Inflammatory macrophage (primary cell): ENCODE results near the gene IPO5.
"Not testable (repeated sequence)": the region's sequence is repeated elsewhere in the genome, so short reads cannot be mapped to it uniquely, and the experiment has no call there.

ENCODE experiments used
- DNase-seq, 2 donors: peaks; one replicate each; pipeline ENCODE4 v3.0.0-alpha.2; 2020 to 2022
- total RNA-seq, 18 experiments: gene quantifications; one replicate each; lab custom pipeline; 2026; ENCODE audit warnings: mixed read lengths in 6 of 18, inconsistent platforms in 2 of 18; lab: John Stamatoyannopoulos, UW

The IPO5 gene
- total RNA-seq: 52.5 to 132 (median 86.5) reads per million in 18 experiments

DNA sequence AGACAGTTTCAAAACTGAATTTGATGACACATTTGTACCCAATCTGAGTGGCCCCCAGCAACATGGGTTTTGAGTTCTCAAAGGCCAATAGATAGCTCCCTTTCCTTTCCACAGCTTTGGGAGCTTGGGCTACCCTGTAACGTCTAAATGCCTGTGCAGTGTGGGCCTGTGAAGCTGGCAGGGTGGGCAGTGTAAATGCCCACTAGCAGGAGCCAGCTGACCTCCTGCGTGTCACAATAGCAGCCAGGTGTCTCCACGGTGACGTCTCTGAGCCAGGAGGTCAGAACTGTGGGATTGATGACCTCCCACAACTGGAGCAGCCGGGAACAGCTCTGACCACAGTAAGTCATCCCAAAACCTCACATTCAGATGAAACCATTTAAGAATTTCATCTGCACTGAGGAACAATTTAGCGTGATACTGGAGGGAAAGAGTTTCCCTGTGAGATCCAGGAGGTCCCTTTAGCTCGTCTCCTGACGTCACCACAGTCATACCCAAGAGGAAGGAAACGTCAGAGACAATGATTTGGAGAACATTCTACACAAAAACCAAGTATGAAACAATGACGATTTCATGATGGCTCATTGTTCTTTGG, at the start of gene IPO5:
IPO5 (plus strand) TSS at position 300 of the 595 bp plus-strand sequence. CDS start 23,022 bp downstream, outside the sequence.
- no peak for DNase-seq

DNA sequence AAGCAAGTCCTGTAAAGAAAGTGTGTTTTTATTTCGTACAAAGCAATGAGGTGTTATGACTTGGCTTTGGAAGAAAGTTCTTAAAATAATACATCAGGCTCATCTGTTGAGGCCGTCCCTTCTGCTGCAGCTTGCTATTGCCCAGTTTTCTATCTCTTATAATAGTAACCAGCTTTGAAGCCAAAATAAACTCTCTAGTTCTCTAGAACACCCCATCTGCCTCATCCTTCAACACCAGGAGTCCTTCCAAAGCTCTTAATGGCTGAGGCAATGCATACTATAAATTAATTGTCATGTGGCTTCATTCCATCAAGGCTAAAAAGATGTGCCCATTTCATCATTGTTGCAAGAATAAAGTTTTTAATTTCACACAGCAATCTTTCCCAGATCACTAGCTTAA, 49.4 kb upstream of the IPO5 start:
- DNase-seq: no peak

DNA sequence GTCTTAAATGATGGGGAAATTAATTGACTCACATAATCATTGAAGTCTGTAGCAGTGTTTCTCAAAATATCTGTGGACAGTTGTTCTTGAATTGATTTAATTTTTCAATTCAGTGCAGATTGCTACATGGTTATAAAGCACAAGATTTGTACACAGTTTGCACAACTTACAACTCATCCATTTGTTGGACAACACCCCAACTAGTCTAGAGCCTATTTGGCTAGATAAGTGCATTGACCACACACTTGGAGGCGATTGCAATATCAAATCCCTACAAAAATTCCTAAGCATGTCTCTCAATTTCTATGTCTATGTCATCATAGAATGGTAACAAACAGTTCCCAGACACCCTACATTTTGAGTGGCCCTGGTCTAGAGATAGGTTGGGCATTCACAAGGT, 48.0 kb upstream of the IPO5 start:
- DNase-seq: no peak

DNA sequence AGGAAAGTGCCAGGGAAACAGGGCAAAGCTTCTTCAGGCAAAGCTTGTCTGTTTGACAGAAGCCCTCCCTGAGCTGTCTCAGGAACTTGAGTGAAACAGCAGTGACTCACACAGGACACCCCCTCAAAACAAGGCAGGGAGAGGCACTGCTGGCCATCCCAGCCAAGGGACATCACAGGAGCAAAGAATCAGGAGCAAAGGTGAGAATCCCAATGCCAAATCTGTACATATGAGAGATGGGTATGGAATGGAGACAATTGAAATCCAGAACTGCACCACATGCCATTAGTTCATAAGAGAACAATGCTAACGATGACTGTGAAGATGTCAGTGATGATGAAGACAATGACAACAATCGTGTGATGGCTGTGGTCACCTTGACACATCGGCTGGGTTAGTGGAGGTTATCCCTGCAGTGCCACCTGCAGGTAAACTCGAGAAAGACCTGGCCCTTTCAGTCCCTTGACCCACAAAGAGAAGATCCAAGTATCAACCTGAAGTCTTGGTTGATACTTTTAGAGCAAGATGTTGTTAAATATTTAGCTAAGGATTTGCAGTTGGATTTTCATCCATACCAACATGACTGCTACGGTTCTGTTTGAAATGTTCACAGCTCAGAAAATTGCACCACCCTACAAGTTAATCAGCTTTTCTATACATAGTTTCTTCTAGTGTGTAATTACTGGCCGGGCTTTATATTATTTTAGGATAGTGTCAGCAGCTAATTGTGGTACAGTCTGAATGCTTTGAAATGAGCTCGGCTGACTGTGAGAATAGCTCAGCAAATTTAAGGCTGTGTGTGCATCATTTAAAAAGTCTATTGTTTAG, 42.0 kb upstream of the IPO5 start:
- DNase-seq: no peak

DNA sequence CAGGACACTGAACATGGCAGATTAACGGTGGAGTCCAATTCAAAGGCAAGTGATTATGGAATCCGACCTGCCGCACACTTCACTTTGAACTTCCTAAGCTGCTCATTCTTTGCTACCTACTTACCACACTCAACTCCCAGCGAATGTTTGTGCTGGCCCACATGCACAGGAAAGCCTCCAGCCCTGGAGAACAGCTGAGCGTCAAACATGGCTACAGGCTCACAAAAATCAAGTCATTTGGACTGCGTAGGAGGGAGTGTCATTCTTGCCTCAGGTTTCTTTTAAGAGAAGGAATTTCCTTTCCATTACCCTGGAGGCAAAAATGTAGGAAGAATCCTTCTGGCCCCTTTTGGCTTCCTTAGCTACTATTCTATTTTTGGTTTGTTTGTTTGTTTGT, 41.3 kb upstream of the IPO5 start:
- DNase-seq: no peak

DNA sequence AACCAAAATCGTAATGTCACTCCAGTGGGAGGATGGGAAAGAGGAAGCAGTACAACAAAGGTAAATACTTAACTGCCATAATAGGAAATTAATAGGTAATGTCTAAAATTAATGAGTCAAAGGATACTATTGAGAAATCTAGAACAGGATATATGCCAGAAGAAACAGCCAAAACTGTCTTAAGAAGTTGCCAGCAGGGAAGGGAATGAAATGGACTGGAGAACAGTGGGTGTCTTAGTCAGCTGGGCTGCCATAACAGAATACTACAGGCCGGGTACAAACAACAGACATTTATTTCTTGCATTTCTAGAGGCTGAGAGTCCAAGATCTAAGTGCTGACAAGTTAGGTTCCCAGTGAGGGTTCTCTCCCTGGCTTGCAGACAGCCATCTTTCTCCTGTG, 40.3 kb upstream of the IPO5 start:
- DNase-seq: no peak

DNA sequence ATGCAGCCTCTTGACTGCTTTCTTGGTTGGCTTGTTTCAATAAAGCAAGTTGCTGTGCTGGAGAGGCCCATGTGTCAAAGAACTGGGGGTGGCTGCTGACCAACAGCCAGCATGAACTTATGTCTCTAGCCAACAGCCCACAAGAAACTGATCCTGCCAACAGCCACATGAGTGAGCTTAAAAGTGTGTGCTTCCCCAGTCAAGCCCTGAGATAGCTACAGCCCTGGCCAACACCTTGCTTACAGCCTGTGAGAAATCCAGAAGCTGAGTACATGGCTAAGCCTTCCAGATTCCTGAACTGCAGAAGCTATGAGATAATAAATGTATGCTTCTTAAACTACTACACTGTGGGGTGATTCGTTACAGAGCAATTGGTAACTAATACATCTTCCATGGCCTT, 38.9 kb upstream of the IPO5 start:
- DNase-seq: no peak

DNA sequence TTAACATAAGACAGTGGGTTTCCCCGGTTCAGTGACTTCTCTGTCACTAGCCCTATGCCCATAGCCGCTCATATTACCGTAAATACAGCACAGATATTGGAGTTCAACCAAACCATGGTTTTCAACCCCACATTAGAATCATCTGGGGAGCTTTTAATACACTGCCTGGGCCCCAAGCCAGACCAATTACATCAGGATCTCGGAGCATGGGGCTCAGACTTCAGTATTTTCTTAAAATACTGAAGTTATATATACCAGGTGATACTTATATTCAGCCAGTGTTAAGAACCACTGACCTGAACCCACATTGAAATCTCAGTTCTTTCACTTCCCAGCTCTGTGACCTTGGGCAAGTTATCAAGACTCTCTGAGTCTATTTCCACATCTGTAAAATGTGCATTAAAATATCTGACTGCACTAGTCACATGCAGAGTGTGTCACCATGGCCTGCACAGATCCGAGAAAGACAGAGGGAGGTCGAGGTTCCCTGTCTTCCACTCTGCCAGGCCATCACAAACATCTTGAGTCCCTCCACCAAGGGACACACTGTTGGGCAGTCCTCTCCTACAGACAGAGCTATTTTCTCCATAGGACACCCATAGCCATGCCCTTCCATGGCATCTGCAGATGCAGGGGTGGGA, 32.2 kb upstream of the IPO5 start:
- DNase-seq: no peak

DNA sequence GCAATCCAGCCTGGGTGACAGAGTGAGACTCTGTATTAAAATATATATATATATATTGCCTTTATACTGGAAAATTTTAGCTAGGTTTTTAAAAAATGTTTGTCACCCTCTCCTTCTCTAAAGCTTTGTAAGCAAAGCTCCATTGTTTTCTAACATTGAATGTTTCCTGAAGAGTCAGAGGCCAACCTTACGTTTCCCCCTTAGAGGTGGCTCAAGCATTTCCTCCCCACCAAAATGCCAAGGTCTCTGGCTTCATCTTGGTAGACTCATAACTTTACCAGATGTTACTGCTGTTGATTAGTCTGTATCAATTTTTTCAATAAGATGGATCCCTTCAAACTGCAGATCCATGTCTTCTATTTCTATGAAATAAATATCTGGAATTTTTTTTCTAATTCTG, 25.2 kb upstream of the IPO5 start:
- no peak for DNase-seq

DNA sequence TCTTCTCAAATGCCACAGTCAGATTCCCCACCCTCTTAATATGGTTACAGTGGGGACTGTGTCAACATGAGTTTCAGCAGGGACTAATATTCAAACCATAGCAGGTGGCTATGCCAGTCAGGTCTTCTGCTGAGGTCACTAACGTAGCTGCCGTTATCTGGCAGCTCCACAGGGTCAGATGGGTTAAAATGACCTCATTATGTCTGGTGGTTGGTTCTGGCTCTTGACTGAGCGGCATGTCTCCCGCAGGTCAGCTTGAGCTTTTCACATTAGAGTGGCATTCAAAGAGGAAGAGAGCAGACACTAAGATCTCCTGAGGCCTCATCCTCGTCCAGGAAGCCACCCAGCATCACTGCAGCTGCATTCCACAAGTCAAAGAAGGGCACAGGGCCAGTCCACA, 21.4 kb upstream of the IPO5 start:
- no peak for DNase-seq

DNA sequence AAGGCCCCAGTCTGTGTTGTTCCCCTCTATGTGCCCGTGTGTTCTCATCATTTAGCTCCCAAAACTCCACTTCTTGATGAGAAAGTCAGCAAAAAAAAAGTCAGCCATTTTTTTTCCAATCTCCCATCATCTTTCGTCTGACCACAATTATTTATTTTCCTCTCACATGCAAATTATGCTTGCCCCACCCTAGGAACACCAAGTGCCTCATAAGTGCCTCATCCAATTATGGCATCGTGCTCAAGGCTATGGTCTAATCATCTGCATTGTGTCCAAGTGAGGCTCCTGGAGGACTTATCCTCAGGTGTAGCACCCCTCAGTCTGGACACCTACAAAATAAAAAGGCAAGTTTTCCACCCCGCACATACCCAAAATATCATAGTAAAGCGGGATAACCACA, 20.8 kb upstream of the IPO5 start:
- no peak for DNase-seq

DNA sequence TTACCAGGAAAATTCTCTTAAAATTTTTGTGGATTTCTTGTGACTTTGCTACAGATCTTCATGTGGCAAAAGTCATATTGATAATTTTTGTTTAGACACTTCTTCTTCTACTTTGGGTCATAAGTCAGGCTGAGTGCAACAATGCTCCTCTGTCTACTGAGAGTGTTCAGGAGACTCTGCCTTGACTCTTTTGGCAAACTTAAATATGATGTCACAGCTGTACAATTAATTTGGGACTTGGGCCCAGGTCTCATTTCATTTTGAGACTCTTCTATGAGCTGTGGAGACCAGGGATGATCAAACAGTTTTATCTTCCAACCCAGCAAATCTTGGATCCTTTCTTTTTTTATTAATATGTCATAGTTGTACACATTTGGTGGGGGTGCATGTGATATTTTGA, 19.7 kb upstream of the IPO5 start:
- DNase-seq: no peak

DNA sequence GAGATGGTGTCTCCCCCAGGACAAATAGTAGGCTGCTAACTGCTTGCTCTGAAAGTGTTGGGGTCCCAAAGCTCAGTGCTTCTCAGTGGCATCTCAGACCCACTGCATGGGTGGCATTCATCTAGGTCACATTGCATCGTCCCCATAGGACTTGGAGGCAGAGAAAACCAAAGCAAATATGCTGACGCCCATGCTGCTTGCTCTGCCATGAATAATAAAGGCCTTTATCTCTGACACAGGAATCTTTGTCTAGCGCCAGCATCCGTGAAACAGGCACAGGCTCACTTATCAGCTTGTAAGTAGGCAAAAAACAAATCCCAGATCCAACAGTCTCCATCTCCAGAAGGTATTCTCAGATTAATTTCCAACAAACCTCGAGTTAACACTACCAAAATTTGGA, 18.9 kb upstream of the IPO5 start:
- no peak for DNase-seq

DNA sequence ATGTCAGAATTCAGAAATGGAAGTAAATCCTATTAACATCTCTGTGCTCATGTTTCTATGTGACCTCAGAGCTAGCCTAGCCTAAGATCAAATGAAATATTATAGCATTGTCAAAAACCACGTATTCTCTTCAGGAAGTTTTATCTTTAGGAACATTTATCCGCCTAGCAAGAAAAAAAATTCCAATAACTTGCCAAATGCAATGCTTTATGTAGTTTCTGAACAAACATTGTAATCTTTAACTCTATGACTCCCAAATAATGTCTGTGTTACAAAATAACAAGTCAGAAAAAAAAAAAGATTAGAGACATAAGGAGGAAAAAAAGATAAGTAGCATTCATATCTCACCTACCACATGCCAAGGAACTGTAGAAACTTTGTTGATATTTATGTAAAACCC, 18.4 kb upstream of the IPO5 start:
- no peak for DNase-seq

DNA sequence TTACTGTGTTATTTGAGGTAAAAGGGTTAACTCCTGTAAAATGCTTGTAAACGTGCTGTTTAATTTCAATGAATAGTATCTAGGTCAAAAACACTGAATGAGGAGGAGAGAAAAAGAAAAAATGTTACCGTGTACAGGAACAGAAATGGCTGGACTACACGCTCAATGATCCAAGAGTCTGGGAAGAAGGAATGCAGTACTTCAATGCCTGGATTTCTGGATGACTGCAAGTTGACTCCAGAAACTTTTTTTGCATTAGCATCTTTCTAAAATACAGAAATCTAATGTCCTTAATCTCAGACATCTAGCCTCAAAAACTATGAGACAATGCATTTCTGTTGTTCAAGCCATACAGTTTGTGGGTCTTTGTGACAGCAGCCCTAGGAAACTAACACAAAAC, 17.4 kb upstream of the IPO5 start:
- no peak for DNase-seq

DNA sequence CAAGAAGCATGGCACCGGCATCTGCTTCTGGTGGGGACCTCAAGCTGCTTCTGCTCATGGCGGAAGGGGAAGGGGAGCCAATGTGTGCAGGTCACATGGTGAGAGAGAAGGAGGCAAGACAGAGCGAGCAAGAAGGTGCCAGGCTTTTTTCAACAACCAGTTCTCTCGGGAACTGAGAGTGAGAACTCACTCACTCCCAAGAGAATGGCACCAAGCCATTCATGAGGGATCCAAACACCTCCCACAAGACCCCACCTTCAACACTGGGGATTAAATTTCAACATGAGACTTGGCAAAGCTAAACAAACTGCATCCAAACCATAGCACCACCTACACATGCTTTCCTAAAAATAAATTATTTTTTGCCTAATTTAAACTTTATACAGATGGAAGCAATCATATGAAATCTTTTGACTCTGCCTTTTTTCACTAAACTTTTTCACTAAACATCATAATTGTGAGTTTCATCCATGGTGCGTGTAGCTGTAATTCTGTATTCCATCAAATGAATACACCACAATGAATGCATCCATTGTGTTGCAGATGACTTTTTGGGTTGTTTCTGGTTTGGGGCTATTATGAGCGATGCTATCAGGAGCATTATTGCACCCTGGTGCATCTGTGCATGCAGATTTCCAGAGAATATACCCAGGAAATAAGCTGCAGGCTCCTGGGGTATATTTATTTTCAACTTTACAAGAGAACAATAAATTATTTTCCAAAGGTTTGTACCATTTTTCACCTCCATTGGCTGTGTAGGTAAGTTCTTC, 14.6 kb upstream of the IPO5 start:
- DNase-seq: no peak

DNA sequence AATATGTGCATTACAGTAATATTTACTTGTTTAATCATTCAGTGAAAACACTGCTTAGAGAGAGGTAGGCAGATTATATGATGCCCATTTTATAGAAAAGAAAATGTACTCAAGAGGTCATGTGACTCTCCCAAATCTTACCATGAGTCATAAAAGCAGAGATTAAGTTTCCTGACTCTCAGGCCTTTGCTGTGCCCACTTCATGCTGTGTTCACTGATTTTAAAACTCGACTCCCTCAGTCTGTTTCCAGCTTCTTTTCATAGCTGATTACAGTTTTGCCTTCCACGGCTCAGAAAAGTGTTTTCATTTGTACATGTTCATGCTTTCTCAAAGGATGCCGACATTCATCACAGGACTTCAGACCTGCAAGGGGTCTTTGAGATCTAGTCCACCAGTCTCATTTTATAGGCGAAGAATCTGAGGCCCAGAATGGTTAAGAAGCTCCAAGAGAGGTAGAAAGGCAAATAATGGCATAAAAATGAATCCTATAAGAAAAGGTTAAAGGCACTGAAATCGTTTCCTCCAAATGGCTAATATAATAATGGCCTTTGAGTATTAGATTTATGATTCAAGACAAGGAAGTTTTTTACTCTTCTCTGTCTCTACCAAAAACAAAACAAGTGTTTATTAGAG, 9.0 kb upstream of the IPO5 start:
- no peak for DNase-seq

DNA sequence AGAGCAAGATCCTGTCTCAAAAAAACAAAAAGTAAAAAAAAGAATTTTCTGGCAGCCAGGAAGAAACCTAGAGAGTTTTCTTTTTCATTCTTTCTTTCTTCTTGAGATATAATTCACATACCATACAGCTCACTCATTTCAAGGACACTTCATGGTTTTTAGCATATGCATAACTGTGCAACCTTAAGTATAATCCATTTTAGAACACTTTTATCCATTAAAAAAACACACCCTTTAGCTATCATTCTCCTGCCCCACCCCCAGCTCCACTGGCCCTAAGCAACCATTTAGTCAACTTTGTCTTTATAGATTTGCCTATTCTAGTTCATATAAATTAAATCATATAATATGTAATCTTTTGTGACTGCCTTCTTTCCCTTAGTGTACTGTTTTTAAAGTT, 8.1 kb upstream of the IPO5 start:
- DNase-seq: no peak

DNA sequence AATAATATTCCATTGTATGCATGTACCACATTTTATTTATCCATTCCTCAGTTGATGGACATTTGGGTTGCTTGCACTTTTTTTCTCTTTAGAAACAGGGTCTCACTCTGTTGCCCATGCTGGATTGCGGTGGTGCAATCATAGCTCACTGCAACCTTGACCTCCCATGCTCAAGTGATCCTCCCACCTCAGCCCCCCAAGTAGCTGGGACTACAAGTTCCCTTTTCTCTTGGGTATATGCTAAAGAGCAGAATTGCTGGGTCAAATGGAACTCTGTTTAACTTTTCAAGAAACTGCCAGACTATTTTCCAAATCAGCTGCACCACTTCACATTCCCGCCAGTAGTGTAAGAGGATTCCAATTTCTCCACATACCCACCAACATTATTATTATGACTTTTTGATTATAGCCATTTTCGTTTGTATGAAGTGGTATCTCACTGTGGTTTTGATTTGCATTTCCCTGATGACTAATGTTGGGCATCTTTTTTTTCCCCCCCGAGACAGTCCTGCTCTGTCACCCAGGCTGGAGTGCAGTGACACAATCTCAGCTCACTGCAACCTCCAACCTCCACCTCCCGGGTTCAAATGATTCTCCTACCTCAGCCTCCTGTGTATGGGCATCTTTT, 7.6 kb upstream of the IPO5 start:
- no peak for DNase-seq

DNA sequence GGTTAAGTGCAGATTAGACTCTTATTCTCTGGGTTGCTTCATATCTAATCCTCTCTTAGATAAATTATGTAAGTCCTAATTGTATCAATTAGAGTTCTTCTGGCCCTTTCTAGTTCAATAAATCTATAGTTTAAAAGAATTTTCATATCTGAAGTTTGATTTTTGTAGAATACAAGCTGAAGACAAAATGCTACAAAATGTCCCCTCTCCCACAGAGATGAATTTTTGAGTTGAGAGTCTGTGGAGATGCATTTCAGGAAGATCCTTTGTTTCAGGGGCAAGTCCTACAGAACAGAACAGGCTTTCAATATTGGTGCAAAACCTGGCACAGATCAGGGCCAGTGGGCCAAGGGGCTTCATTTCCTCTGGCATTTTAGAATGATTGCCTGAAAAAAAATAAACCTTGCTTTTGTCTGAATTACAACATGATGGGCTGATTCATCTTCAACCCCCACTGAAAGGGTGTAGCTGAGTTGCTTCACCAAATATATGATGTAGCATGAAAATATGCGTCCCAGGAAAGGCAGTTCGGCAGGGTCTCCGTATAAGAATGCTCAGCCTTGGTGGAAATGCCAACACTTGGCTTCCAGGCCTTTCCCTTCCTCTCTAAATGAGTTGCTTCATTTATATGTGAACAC, 6.4 kb upstream of the IPO5 start:
- no peak for DNase-seq

DNA sequence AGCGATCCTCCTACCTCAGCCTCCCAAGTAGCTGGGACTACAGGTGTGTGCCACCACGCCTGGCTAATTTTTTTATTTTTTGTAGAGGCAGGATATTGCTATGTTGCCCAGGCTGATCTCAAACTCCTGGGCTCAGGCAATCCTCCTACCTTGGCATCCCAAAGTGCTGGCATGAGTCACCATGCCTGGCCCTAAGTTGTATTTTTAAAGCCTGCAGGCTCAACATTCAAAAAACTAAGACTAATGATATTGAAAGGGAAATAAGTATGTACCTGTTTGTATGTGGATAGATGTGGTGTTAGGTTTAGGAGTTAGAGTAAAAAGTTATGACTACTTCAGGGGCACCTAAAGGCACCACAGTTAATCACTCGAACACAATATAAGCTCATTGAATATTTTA, 5.4 kb upstream of the IPO5 start:
- no peak for DNase-seq

DNA sequence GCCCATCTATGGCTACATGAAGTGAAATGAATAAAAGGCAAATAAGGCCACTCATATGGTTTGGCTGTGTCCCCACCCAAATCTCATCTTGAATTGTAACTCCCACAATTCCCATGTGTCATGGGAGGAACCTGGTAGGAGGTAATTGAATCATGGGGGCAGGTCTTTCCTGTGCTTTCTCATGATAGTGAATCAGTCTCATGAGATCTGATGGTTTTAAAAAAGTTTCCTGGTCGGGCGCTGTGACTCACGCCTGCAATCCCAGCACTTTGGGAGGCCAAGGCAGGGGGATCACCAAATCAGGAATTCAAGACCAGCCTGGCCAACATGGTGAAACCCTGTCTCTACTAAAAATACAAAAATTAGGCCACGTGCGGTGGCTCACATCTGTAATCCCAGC, 4.2 kb upstream of the IPO5 start:
- DNase-seq: not testable (repeated sequence)
